Femur (tissue), 1 donor: ENCODE results near the gene ZNF580.

Source experiments
- DNase-seq: peaks from one replicate; pipeline ENCODE4 v3.0.0-alpha.2; 2017

ZNF580 gene

GRCh38 chr19:55680339-55681130 is 39.7 kb downstream of the ZNF580 start:
- no peak for DNase-seq

GRCh38 chr19:55681131-55682092 is 40.6 kb downstream of the ZNF580 start:
- no peak for DNase-seq

GRCh38 chr19:55683449-55684261 is 42.9 kb downstream of the ZNF580 start:
- no peak for DNase-seq

- no peak for DNase-seq
These were observed 44.3 kb downstream of the ZNF580 start for GRCh38 chr19:55684946-55685681.

- no peak for DNase-seq
These were observed 45.0 kb downstream of the ZNF580 start for GRCh38 chr19:55685776-55686175.

- no peak for DNase-seq
These were observed 45.7 kb downstream of the ZNF580 start for GRCh38 chr19:55686311-55687050.

GRCh38 chr19:55687281-55688201 is 46.7 kb downstream of the ZNF580 start:
- DNase-seq = no peak

GRCh38 chr19:55688422-55689218 is 47.8 kb downstream of the ZNF580 start:
- peak; percentile 79 for DNase-seq

- no peak for DNase-seq
These were observed 48.8 kb downstream of the ZNF580 start for GRCh38 chr19:55689411-55690108.

- no peak for DNase-seq
These were observed 49.4 kb downstream of the ZNF580 start for GRCh38 chr19:55690109-55690768.

- DNase-seq = no peak
These were observed 50.2 kb downstream of the ZNF580 start for GRCh38 chr19:55690769-55691545.

GRCh38 chr19:55691561-55692481 is 51.0 kb downstream of the ZNF580 start:
- no peak for DNase-seq

- DNase-seq = no peak
These were observed 51.9 kb downstream of the ZNF580 start for GRCh38 chr19:55692681-55693081.
